OCI-LY1 (cell line): Measurements from ENCODE around the gene VSIG8.

Experiments used
- H2AFZ ChIP-seq: fragments of 200-600 bp; sonication (generic), shearing (Covaris generic); 2 replicates; pipeline ENCODE4 v1.6.0; 2014; ENCODE audit warnings: antibody characterized with exemption, mild to moderate bottlenecking, low read length
- H3F3A ChIP-seq: fragments of 200-600 bp; sonication (generic), shearing (Covaris generic); 2 replicates; pipeline ENCODE4 v1.6.0; 2014; ENCODE audit warnings: mild to moderate bottlenecking, antibody characterized with exemption, low read length, moderate library complexity; ENCODE audit not compliant: insufficient read depth
- H3K27ac ChIP-seq: fragments of 200-600 bp; sonication (generic); 2 replicates; pipeline ENCODE4 v1.5.1; 2014; ENCODE audit warnings: low read length, mixed run types, mild to moderate bottlenecking, low read depth; ENCODE audit not compliant: poor library complexity, severe bottlenecking
- H3K27me3 ChIP-seq: fragments of 200-600 bp; sonication (generic); 2 replicates; pipeline ENCODE4 v1.6.0; 2014; ENCODE audit warnings: antibody characterized with exemption, mild to moderate bottlenecking, low read length, moderate library complexity; ENCODE audit not compliant: insufficient read depth
- H3K36me3 ChIP-seq: fragments of 200-600 bp; sonication (generic); 2 replicates; pipeline ENCODE4 v1.6.1; 2014; ENCODE audit warnings: mild to moderate bottlenecking, antibody characterized with exemption, low read length, moderate library complexity, mixed read lengths; ENCODE audit not compliant: insufficient read depth
- H3K4me1 ChIP-seq: fragments of 200-600 bp; sonication (generic); 2 replicates; pipeline ENCODE4 v1.5.1; 2014; ENCODE audit warnings: mild to moderate bottlenecking, low read length, moderate library complexity; ENCODE audit not compliant: insufficient read depth, severe bottlenecking
- H3K4me2 ChIP-seq: fragments of 200-600 bp; sonication (generic), shearing (Covaris generic); 2 replicates; pipeline ENCODE4 v1.6.1; 2014; ENCODE audit warnings: low read length
- H3K4me3 ChIP-seq: fragments of 200-600 bp; sonication (generic); 2 replicates; pipeline ENCODE4 v1.5.1; 2014; ENCODE audit warnings: low read length, low read depth, mild to moderate bottlenecking, mixed read lengths; ENCODE audit not compliant: poor library complexity, severe bottlenecking
- H3K79me2 ChIP-seq: fragments of 200-600 bp; shearing (Covaris generic); 2 replicates; pipeline ENCODE4 v1.6.1; 2016; ENCODE audit warnings: mixed run types, low read length, mixed read lengths; ENCODE audit not compliant: insufficient read depth
- H3K9ac ChIP-seq: fragments of 200-600 bp; sonication (generic), shearing (Covaris generic); 2 replicates; pipeline ENCODE4 v1.6.1; 2014; ENCODE audit warnings: mild to moderate bottlenecking, low read length, mixed read lengths
- H3K9me2 ChIP-seq: fragments of 200-600 bp; sonication (generic), shearing (Covaris generic); 2 replicates; pipeline ENCODE4 v1.6.1; 2014; ENCODE audit warnings: low read depth, mild to moderate bottlenecking, low read length, mixed read lengths
- H3K9me3 ChIP-seq: fragments of 200-600 bp; shearing (Covaris generic); 2 replicates; pipeline ENCODE4 v1.6.1; 2014; ENCODE audit warnings: low read length, mixed read lengths
- H4K20me1 ChIP-seq: fragments of 200-600 bp; sonication (generic), shearing (Covaris generic); 2 replicates; pipeline ENCODE4 v1.6.0; 2016; ENCODE audit warnings: mild to moderate bottlenecking, low read length; ENCODE audit not compliant: insufficient read depth
- EZH2 ChIP-seq: fragments of 200-600 bp; sonication (generic), shearing (Covaris generic); IDR thresholded peaks from 2 replicates; pipeline ENCODE4 v1.8.0; 2017; ENCODE audit warnings: borderline replicate concordance, mixed run types, mild to moderate bottlenecking, antibody characterized with exemption, low read length, moderate library complexity, mixed read lengths
- TF ChIP-seq, protein P1 (sequence below): fragments of 200-600 bp; sonication (generic), shearing (Covaris generic); IDR thresholded peaks from 2 replicates; pipeline ENCODE4 v1.5.1; 2017; ENCODE audit warnings: mild to moderate bottlenecking, antibody characterized with exemption, low read length, moderate library complexity, mixed read lengths

Gene VSIG8

DNA sequence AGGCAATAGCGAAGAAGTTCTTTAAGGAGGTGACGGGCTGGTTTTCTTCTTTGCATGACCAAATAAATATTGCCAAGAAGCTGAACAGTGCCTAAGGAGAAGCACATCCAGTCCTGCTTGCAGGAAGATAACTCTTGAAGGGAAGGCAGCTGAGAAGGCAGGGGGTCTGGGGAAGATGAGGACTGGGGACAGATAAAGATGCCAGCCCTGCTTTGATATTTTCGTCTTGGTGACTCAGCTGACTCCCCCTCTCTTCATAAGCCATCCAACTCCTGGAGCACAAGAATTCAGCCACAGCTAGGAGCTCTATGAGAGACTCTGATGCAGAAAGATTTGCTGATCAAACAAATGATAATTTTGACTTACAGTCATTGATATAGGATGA is 34.1 kb upstream of the VSIG8 start:
- Histone ChIP-seq H3K9ac (no peak overlapping the region), H3K27me3 (0 out of 2 replicates have a peak, but pooled peaks cover 3% of the 10 kb centered on the region), H2AFZ (no peak overlapping the region), H4K20me1 (no peaks in the 10 kb centered on the region), H3K36me3 (no peaks in the 10 kb centered on the region), H3K9me3 (no peaks in the 10 kb centered on the region), H3K79me2 (no peaks in the 10 kb centered on the region), H3K4me3 (no peak overlapping the region), H3F3A (no peaks in the 10 kb centered on the region), H3K4me1 (no peaks in the 10 kb centered on the region), H3K27ac (no peak overlapping the region), H3K4me2 (no peak overlapping the region), H3K9me2 (no peaks in the 10 kb centered on the region)
- TF ChIP-seq, protein P1, sequence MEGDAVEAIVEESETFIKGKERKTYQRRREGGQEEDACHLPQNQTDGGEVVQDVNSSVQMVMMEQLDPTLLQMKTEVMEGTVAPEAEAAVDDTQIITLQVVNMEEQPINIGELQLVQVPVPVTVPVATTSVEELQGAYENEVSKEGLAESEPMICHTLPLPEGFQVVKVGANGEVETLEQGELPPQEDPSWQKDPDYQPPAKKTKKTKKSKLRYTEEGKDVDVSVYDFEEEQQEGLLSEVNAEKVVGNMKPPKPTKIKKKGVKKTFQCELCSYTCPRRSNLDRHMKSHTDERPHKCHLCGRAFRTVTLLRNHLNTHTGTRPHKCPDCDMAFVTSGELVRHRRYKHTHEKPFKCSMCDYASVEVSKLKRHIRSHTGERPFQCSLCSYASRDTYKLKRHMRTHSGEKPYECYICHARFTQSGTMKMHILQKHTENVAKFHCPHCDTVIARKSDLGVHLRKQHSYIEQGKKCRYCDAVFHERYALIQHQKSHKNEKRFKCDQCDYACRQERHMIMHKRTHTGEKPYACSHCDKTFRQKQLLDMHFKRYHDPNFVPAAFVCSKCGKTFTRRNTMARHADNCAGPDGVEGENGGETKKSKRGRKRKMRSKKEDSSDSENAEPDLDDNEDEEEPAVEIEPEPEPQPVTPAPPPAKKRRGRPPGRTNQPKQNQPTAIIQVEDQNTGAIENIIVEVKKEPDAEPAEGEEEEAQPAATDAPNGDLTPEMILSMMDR: no peak
- TF ChIP-seq EZH2: no peak

DNA sequence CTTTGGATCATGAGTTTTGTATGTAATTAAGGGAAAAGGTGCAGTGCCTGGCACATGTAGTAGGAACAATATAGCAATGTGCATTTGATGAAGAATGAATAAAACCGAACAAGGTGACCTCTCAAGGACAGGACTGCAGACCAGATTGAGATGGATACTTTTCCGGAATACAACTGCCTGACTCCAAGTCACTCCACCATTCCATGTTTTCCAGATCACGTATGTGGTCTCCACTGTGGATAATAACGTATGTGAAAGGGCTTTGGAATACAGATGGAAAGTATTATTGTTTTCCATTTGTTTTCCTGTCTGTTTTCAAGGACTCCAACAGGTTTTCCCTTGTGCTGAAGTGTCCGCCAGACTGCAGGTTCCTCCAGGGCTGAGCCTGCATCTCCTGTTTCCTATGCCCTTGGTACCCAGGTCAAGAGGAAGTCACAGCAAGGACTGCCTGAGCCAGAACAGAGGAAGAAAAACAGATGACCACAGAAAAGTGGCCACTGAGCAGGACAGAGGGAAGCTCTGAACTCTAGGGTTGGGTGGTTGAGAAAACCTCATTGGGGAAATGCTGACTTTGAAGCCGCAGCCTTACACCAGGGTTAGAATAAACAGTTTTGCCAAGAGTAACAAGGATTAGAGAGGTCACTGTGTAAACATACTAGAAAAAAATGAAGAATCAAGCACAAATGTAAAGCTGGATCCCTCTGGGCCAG is 33.5 kb upstream of the VSIG8 start:
- H3K9me2 ChIP-seq: no peaks in the 10 kb centered on the region
- H3K4me1 ChIP-seq: no peaks in the 10 kb centered on the region
- no peaks in the 10 kb centered on the region for H3K79me2 ChIP-seq
- H3K4me2 ChIP-seq: no peak overlapping the region
- H3K36me3 ChIP-seq: no peaks in the 10 kb centered on the region
- H3K4me3 ChIP-seq: no peak overlapping the region
- H3F3A ChIP-seq: no peaks in the 10 kb centered on the region
- H3K9ac ChIP-seq: no peak overlapping the region
- no peaks in the 10 kb centered on the region for H4K20me1 ChIP-seq
- H3K27ac ChIP-seq: no peak overlapping the region
- no peak overlapping the region for H2AFZ ChIP-seq
- H3K9me3 ChIP-seq: no peaks in the 10 kb centered on the region
- H3K27me3 ChIP-seq: 0 out of 2 replicates have a peak, but pooled peaks cover 3% of the 10 kb centered on the region
- TF ChIP-seq EZH2: no peak
- TF ChIP-seq, protein P1: no peak

DNA sequence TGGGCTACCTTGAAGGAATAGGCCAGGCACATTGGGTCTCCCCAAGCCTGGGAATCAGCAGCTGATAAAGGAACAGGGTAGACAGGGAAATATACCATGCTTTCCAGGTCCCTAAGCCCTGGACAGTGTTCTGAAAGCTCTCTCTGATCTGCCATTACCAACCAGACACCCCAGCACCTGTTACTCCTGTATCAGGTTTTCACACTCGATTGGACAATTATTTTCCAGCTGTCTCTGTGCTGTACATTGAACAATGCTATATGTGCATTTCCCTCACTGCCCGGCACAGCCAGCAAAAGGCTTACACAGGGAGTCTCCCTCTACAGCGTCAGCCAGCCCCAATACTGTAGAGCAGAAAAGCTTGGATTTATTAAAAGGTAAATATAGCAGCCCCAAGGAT is 32.8 kb upstream of the VSIG8 start:
- H3K4me2 ChIP-seq: no peak overlapping the region

More for the DNA sequence above, 32.8 kb upstream of the VSIG8 start:
- TF ChIP-seq, protein P1: no peak
- no peak for TF ChIP-seq EZH2
- Histone ChIP-seq H3K79me2 (no peaks in the 10 kb centered on the region), H3K9me2 (no peaks in the 10 kb centered on the region), H3K27me3 (0 out of 2 replicates have a peak, but pooled peaks cover 3% of the 10 kb centered on the region), H4K20me1 (no peaks in the 10 kb centered on the region), H3K36me3 (no peaks in the 10 kb centered on the region), H2AFZ (no peak overlapping the region), H3K9me3 (no peaks in the 10 kb centered on the region), H3K9ac (no peak overlapping the region), H3F3A (no peaks in the 10 kb centered on the region), H3K4me3 (no peak overlapping the region), H3K4me1 (no peaks in the 10 kb centered on the region), H3K27ac (no peak overlapping the region)
